Hematopoietic multipotent progenitor cell (in vitro differentiated cells): ENCODE data around the gene SCRN1. TPM values are rescaled to one million over a fixed set of nuclear protein-coding genes. Genes with fewer than 3 reads are reported as not detected.
"Not testable (repeated sequence)": the region's sequence is repeated elsewhere in the genome, so short reads cannot be mapped to it uniquely, and the experiment has no call there.

Experiments used
- DNase-seq, 3 donors: peaks; one replicate each; pipeline ENCODE4 v3.0.0-alpha.2; 2011 to 2015; ENCODE audit warnings: low read depth in 2 of 3, low spot score in 2 of 3
- total RNA-seq: library from RNA; depleted of rRNA; stranded (reverse); fragments of >200 nt; gene quantifications from one replicate; pipeline ENCODE4 v1.2.3, GENCODE V29; 2012

Gene SCRN1
- total RNA-seq, 1 donor: 36.4 TPM

DNA sequence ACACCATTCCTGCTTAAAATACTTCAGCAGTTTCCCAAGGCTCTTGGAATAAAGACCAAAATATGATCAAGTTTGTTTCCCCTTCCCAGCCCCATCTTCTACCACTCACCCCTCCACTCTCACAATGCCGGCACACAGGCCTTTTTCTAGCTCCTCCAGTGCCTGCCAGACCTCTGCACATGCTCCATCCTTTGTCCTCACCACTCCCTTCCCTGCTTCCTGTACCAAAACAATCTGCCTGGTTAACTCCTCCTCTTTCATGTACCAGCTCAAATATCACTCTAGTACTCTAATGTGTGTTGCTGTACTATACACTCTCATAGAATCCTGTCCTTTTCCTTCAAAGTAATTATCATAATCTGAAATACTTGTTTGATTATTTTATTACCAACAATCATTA, 19.4 kb downstream of the SCRN1 start:
- DNase-seq: no peak

DNA sequence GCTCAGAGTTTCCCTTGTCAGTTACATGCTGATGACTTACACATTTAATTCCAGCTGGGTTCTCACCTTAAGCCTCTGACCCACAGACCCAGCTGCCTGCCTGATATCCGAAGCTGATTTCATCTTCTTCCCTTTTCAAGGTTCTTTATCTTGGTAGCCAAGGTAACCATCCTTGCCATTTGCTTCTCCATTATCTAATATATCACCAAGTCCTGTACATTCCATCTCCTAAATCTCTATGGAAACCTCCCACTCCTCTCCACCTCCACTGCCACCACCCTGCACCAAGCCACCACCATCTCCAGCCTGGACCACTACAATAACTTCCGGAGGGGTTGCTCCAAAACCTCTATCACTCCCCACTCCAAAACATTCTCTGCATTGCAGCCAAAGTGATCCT, 19.9 kb downstream of the SCRN1 start:
- no peak for DNase-seq

DNA sequence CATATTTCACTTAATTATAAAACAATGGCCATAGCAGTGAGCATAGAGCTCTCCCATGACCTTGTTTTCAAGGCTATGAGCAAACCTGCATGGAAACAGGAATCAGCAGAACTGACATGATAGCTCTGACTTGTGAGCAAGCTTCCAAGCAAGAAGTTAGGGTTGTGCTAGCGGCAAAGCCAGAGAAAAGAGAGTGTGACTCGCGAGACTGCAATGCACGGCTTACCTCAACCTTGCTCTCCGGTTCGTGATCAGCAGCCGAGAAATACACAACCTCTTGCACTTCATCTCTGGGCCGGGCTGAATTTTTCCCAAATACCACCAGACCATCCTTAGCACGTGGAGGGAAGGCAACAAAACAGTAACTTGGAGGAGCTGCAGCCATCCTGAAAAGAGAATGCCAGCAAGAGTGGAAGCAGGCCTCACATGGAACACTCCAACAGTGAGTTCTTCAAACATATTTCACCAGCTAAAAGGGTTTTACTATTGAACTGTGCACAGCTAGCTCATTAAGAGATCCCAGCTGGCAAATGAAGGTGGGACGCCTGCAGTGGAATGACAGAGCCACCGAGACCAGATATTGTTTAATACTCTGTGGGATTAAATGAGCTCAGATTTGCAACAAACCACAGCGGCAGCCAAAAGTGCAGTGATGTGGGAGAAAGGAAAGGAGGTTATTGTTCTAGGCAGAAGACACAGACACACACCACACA, 20.8 kb downstream of the SCRN1 start:
- no peak for DNase-seq

DNA sequence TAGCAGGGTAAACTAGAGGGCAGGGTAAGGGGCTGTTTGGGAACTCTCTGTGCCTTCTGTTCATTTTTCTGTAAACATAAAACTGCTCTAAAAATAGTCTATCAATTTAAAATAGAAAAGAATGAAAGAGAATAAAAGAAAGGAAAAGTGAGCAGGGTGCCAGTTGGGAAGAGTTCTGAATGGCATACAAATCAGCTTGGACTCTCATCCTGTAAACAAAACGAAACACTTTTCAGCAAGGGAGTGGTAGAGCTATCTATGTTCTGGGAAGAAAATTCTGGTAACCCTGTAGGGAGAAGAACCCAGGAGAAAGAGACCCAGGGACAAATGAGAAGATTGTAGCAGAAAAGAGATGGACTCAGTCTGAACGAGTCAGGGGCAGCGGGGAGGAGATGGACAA, 24.6 kb downstream of the SCRN1 start:
- DNase-seq: no peak

DNA sequence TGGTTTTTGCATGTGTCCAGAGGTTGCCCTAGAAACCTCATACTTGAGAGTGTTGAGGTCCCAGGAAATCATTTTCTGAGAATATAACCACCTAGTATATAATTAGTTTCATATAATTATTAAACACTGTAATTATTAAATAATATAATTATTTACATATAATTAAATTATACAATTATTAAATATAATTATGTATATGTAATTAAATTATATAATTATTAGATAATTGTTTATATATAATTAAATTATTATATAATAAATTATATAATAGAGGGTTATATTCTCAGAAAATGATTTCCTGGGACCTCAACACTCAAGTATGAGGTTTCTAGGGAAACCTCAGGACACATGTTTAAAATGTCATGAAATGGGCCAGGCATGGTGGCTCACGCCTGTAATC, 27.6 kb downstream of the SCRN1 start:
- no peak for DNase-seq

DNA sequence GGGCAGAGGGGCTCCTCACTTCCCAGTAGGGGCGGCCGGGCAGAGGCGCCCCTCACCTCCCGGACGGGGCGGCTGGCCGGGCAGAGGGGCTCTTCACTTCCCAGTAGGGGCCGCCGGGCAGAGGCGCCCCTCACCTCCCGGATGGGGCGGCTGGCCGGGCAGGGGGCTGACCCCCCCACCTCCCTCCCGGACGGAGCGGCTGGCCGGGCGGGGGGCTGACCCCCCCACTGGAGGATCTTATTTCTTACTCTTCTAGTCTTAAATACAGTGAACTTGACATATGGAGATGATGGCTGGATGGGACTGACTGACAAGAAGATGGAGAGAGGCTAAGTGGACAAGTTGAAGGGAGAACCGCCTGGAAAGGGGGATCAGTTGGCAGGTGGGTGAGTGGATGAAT, 28.0 kb downstream of the SCRN1 start:
- not testable (repeated sequence) for DNase-seq

DNA sequence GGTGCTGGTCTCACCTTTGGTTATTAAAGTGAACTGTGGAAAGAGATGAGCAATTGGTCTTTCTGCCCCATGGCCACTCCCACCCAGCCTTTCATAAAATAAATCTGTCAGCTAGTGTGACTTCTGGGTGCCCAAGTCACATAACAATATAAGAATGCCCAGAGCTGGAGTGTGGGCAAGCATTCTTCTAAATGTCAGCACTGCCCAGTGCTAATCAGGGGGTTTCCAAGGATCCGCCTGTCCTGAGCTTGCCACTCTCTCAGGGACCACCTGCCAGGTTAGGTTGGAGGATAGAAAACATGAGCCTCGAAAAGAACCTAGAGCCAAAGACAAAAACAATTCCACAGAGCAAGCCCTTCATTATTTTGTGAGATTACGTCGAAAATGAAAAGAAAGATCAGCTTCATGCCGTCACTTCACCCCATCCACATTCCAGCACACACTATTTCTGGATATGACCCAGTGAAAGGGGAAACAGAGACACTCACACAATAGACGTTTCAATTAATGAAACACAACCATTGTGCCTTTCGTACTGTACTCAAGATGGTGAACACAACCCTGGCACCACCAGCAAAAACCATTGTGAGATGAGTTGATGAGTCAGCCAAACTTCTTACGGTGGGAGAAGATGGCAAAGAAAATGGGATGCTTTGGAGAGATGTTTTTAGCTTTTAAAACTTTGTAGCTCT, 30.8 kb downstream of the SCRN1 start:
- no peak for DNase-seq

DNA sequence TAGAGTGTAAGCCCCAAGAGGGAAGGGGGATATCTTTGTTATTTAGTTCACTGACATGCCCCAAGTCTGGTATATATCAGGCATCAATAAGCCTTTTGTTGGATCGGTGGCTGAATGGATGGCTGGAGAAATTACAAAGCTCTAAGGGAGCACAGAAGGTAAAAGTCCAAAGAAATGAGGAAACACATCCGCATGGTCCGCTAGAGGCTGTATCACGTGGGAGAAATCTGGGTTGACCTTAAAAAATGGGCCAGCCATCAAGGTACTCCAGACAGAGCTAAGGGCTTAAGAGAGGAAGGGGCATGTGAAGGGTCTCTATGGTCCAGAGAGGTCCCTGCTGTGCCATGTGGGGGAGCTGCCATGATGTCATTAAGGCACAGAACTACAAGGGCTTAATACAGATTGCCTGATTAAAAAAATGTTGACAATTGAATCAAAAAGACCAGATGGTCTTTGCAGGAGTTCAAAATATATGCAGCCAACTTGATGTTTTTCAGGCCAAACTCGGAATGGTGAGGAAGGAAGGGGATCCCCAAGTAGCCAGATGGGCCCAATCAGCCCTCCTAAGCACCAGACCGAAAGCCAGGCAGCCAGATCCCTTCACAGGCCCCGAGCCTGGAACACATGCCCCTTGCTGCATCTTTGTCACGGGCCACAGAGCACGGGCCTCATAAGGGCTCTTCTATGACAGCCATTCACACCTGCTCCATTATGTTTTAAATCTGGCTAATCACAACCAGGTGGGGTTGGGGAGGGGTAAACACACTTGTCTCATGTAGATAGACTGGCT, 31.9 kb downstream of the SCRN1 start:
- no peak for DNase-seq

DNA sequence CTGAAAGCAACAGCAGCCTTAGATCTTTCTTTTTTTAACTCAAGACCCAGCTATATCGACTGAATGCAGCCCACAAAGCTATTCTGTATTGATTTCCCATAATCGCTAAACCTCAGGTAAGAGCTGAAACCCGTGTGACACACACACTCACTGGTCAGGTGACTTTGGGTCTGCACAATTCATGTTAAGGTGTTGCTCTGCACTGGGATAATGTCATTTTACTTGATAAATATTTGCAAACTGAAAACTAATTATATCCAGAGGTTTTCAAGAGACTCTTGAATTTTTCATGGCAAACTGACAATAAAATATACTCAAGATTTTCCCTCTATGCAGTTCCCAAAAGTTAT, 33.1 kb downstream of the SCRN1 start:
- no peak for DNase-seq

DNA sequence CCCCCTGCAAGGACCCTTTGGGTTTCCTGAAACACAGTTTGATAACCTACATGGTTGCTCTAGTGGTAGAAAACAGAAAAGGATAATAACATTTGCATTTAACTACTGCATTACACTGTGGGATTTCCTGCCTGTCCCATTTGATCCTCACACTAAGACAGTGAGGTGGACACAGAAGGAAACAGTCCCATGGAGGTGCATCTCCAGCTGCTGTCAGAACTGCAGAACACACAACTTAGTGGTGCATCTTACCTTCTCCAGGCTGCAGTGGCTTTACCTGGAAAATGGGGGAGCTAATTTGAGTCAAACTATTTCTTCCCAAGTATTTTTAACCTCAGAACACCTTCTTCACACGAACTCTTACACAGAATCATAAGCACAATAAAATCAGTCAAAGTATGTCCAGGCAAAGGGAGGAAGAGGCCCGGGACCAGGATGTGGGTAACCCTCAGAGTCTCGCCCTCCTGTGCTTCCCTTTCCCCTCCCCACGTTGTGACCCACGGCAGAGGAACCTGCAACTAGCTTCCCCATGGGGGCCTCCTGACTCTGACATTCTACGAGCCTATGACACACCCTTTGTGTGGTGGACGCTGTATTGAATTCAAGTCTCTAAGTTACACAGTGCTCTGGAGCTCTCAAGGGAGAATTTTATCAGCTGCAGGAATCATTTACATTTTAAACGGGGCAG, 33.7 kb downstream of the SCRN1 start:
- peak in 2 of 3 donors; percentile 66 to 84 for DNase-seq

DNA sequence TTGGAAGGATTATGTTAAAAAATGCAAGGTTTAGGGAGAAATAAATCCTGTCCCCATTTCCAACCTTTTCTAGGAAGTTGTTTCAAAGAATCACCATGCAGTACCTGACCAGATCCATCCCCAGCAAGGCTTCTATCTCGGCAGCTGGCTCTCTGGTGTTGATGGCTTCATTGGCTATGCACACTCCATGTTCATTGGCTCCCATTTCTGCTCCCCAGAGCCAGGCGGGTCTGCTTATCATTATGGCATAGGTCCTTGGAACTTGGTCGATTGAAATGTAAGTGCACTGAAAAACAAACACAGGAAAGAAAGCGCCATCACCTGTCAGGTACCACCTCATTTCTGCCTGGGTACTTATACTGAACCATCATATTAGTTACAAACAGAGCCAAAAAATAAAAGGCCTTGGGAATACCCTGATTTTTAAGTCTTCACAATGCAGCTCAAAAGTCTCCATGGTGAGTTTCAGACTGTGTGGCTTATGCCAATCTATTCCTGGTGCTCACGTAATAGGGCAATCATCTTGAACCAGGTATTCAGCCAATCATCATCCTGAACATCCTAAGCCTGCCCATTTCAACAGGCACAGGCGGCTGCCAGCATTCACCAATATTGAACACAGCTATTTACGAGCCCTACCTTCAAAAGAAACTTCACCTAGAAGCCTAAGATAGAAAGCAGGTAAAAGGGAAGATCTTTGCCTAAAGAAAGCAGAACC, 34.4 kb downstream of the SCRN1 start:
- no peak for DNase-seq

DNA sequence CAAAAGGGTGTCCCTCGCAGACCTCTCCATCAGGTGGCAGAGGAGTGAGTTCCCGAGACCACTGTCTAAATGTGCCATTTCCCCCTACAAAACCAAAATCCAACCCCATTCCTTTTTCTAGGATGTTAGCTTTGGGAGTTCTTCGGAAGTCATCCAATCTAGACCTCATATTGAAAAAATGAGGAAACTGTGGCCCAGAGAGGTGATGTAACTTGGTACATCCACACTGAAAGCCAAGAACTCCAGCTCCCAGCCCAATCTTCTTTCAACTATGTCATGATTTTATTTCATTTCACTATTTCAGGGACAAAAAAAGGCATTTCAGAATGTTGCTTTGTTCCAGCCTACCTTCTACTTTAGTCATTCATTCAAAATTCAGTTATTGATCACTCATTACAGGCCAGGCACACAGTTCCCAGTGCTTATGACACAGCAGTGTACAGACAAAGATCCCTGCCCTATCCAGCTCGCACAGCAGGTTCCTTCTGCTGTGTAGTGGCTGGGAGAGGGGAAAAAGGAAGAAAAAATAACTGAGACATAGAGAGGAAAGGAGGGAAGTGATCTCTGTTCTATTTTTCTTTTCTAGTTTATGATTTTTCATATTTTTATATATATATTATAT, 35.8 kb downstream of the SCRN1 start:
- DNase-seq: no peak

DNA sequence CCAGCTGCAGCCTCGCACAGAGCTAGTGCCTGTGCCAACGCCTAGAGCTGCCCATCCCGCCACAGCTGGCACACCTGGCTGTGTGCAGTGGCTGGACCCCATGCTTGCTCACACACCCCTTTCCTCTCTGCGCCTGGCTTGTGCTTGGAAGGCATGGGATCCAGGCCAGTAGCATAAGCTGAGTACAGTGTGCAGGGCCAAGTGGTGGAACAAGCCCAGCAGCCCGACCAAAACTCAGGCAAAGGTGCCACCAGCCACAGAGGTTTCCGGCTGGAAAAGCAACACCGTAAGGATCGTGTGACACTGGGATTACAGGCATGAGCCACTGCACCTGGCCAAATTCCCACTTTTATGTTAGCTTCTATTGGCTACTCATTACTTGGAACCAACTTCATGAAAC, 38.4 kb downstream of the SCRN1 start:
- no peak for DNase-seq

DNA sequence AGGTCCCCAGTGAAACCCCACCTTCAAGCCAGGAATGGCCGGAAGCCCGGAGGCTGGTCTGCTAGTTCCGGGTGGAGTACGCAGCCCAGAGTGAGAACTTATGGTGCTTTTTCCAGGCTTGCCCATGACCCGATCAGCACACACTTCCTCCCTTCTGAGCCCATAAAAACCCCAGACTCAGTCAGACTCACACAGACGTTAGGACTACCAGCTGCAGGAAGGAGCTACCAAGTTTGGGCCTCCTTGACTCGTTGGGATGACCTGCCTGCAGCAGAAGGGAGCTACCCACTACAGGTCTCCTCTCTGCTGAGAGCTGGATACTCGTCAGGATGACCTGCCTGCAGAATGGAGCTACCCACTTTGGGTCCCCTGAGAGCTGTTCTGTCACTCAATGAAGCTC, 39.1 kb downstream of the SCRN1 start:
- no peak for DNase-seq

DNA sequence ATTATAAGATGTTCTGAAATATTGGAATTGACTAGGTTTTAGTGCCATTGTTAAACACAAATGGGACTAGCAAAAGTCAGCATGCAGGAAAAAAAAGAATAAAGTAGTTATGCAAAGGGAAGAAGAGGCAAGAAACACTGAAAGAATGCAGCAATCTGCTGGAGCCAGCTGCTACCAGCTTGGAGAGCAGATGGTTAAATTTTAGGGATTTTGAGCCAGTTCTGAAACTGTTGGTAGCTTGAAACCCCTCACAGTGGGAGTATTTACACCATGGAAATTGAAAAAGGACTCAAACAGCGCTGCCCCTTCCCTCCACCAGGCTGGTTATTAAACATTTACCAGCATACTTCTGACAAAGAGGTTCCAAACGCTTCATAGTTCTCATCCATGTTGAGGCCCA, 41.0 kb downstream of the SCRN1 start:
- no peak for DNase-seq

DNA sequence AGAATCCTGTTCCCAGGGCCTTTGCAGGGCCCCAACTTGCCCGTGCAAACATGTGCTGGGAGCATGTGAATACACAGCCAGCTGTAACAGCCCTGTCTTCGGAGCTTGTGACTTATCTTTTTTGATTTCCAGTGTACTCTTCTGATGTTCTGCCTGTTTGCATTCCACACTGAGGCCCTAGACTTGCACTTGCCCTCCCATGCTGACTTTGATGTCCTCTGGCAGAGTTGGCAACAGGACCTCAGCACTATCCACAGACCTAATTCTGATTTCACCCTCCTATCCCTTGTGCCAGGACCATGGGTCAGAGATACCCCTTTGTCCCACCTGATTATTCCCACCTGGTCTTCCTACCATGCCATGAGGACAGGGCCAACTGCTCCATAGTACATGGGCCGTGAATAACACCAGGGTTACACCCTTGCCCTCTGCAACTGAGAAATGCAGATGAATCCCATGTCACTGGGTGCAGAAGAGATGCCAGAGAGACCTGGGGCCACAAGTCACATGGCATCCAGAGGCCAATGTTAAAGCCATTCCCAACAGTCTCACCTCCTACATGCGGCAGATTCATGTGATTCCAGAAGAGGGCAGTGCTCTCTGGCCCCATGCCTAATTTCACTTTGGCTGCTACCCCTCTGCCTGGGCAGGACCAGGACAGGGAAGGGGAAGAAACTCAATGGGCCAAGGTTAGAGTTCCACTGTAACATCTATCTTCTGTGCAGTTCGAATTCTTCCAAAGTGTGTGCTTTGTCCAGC, 43.0 kb downstream of the SCRN1 start:
- DNase-seq: peak in 2 of 3 donors; percentile 50 to 67

DNA sequence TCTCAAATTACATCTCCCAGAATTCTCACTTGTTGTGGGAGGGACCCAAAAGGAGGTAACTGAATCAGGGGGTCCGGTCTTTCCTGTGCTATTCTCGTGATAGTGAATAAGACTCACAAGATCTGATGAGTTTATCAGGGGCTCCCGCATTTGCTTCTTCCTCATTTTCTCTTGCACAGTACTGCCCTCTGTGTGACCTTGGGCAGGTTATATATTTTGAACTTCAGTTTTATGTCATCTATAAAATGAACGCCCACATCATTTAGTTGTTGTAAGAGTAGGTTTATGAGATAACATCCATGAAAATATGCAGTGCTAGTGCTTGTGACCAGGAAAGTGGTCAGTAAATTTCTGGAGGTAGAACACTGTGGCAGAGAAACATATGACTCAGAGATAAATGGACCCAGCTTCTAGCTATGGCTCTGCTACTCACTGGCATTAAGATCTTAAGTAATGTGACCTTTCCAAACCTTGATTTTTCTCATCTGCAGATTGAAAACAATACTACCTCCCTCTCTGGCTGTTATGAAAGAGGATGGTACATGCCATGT, 44.3 kb downstream of the SCRN1 start:
- no peak for DNase-seq

DNA sequence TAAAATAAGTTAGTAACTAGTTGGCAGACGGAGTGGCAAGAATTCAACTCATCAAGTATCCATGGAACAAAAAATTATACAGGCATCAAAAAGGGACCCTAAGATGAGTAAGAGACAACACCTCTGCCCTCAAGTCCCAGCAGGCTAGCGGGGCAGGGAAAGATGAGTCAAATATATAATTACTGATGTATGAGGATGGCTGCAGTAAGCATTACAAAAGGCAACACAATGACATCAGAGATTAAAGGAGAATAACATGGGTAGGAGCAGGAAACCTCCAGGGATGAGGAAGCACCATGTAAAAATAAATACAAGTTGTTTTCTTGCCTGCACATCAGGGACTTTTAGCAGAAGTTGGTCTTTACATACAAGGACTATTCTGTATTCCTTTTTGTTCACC, 49.4 kb downstream of the SCRN1 start:
- no peak for DNase-seq

DNA sequence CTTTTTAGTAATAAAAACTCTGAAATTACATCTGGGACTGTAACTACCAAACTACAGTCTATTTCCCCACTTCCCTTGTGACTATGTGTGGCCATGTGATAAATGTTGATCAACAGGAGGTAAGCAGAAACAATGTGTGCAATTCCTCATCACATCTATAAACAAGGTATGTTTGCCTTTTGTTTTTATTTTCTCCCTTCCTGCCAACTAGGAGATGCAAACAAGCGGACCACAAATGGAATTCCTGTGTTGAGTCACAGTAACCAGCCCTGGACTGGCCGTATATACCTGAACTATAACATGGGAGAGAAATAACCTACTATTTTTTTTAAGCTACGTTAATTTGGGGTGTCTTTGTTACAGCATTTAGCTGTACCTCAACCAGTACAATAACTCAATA, 52.5 kb downstream of the SCRN1 start:
- no peak for DNase-seq
